GM18519 (cell line): ENCODE measurements around the gene MYO5B.
A peak's percentile ranks its signal among the peaks of the same experiment; 100 is the strongest.
"Not testable (repeated sequence)": the region's sequence is repeated elsewhere in the genome, so short reads cannot be mapped to it uniquely, and the experiment has no call there.

ENCODE experiments used
- ATAC-seq: cut with Tn5 transposase; IDR thresholded peaks from one replicate; pipeline ENCODE4 v1.9.1; 2021; ENCODE audit warnings: mild to moderate bottlenecking, moderate library complexity; ENCODE audit not compliant: unreplicated experiment, low FRiP score

MYO5B gene

GRCh38 chr18:49899657-49900330 lies 295.2 kb downstream of the MYO5B start:
- ATAC-seq, result no peak

GRCh38 chr18:49898421-49898820 lies 296.5 kb downstream of the MYO5B start:
- ATAC-seq, result no peak

- ATAC-seq, result no peak
Observed at GRCh38 chr18:49894517-49895226, 300.3 kb downstream of the MYO5B start.

- ATAC-seq, result no peak
Observed at GRCh38 chr18:49893036-49893435, 301.9 kb downstream of the MYO5B start.

GRCh38 chr18:49892148-49892924 lies 302.6 kb downstream of the MYO5B start:
- no peak for ATAC-seq

- no peak for ATAC-seq
Observed at GRCh38 chr18:49890041-49890440, 304.9 kb downstream of the MYO5B start.

- not testable (repeated sequence) for ATAC-seq
Observed at GRCh38 chr18:49889552-49889951, 305.4 kb downstream of the MYO5B start.

GRCh38 chr18:49886891-49887764 lies 307.8 kb downstream of the MYO5B start:
- ATAC-seq, result no peak

- ATAC-seq, result no peak
Observed at GRCh38 chr18:49884959-49885358, 310.0 kb downstream of the MYO5B start.

- no peak for ATAC-seq
Observed at GRCh38 chr18:49884465-49884864, 310.5 kb downstream of the MYO5B start.

- no peak for ATAC-seq
Observed at GRCh38 chr18:49880661-49881060, 314.3 kb downstream of the MYO5B start.

- ATAC-seq, result no peak
Observed at GRCh38 chr18:49879271-49879580, 315.7 kb downstream of the MYO5B start.

- no peak for ATAC-seq
Observed at GRCh38 chr18:49878567-49879270, 316.2 kb downstream of the MYO5B start.

GRCh38 chr18:49878015-49878414 lies 316.9 kb downstream of the MYO5B start:
- ATAC-seq, result no peak

- ATAC-seq, result no peak
Observed at GRCh38 chr18:49876536-49876935, 318.4 kb downstream of the MYO5B start.

GRCh38 chr18:49875783-49876182 lies 319.2 kb downstream of the MYO5B start:
- ATAC-seq, result no peak

GRCh38 chr18:49875155-49875554 lies 319.8 kb downstream of the MYO5B start:
- no peak for ATAC-seq

GRCh38 chr18:49874238-49874637 lies 320.7 kb downstream of the MYO5B start:
- peak; percentile 59 for ATAC-seq

- ATAC-seq, result no peak
Observed at GRCh38 chr18:49869354-49869753, 325.6 kb downstream of the MYO5B start.

GRCh38 chr18:49866680-49867079 lies 328.3 kb downstream of the MYO5B start:
- no peak for ATAC-seq
